Esophagus mucosa (tissue), 1 donor: ENCODE data around the gene MINDY4. TPM values are rescaled to one million over a fixed set of nuclear protein-coding genes. Genes with fewer than 3 reads are reported as not detected.

ENCODE experiments used
- ATAC-seq: fragments of 200-7000 bp; cut with Tn5 transposase; one replicate; pipeline ENCODE4 v1.9.1; 2020
- total RNA-seq: library from RNA; stranded (reverse); gene quantifications from one replicate; pipeline ENCODE4 v1.2.4, GENCODE V29; 2023
- donor health status: DM: yes; HTN: yes; CAD: no.

The MINDY4 gene
- total RNA-seq, 1 donor from 2014 or later: 2.4 TPM

DNA sequence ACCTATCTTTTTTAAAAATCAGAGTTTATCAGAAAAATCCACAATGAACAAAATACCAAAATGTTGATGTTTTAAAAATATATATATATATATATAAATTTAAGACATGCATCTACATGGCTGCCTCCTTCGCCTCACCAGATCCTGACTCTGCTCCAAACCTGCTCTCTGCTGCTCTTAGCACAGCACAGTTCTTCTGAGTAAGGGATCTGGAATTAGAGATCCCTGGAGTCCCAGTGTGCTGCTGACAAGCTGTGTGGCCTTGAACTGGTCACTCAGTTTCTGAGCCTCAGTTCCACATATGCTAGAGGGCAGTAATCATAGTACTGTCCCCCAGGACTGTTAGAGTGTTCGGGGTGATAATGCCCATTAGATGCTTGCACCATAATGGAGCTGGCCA is 87.4 kb downstream of the MINDY4 start:
- ATAC-seq: no peak

DNA sequence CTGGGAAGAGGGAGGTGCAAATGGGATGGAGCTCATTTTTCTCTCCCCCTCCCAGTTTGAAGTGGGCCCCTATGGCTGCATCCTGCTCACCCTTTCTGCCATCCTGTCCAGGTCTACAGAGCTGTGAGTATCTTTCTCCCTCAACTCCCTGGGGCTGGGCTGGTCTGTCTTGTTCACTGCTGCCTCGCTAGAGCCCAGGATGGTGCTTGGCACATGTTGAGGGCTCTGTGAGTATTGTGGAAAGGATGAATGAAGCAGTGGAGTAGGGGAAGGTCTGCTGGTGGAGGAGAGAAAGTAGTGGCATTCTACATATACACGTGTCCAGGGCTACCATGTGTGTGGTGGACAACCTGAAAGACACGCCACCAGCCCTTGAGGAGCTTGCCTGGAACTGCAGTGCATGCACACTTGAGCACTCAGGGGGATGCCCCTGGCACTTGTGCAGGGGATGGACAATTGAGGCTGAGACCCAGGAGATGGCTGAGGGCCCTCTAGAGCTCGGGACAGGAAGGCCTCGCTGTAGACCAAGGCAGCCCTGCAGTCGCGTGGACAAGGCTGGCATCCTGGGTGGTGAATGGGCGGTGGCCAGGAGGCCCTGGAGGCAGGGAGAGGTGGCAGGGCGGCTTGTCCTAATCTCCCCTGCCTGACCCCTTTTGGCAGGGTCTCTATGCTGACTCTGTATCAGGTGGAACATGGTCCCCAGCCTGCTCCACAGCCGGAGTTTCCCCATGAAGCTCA is 88.2 kb downstream of the MINDY4 start:
- ATAC-seq: no peak

- peak; percentile 16 for ATAC-seq
These were observed 88.8 kb downstream of the MINDY4 start for GRCh38 chr7:30859940-30860496.

DNA sequence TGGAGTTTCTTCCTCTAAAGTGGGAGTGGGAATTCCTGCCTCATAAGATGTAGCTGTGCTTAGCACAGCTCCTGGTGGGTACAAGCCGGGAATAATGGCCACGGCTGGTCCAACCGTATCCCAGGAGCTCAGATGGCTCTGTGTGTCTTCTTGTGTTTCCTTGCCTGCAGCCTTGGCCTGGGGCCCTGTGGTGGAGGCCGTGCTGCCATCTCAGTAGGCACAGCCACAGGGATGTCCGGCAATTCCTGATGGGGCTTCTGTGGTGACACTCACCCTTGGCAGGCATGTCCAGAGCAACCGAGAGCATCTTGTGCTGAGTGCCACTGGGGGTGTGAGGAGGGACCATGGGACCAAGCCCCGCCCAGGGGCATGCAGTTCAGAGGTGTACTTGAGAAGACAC is 90.4 kb downstream of the MINDY4 start:
- no peak for ATAC-seq

DNA sequence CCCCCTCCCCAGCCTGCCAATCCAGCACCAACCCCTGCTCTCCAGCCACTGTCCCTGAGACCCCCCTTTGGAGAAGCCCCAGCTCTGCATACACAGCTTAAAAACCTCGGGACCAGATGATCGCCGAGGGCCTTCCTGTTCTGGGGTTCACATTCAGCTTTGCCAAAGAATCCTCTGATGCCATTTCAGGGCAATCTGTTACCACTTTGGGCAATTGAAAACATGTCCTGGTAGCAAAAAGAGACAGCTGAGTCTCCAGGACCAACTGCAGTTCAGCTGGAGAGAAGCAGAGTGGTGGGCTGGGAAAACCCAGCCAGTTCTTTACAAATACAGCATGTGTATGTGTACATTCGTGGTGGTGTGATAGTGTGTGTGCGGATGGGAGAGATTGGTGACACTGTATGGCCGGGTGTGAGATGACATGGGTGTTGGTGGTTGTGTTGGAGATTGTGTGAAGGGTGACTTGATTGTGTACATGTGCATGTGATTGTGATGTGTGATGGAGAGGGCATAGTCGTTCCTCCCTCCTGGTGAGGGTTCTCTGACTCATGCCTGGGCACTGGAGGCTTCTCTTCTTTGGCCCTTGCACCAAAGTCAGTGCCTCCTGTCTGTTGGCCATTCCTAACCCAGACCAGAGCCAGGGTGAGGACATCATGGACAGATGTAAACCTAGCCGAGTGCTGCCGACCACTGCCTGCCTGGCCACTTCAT is 91.9 kb downstream of the MINDY4 start:
- no peak for ATAC-seq

- ATAC-seq: no peak
These were observed 92.5 kb downstream of the MINDY4 start for GRCh38 chr7:30863706-30864035.

GRCh38 chr7:30864101-30864500 is 92.9 kb downstream of the MINDY4 start:
- no peak for ATAC-seq

GRCh38 chr7:30865076-30865475 is 93.9 kb downstream of the MINDY4 start:
- no peak for ATAC-seq

GRCh38 chr7:30865821-30866220 is 94.6 kb downstream of the MINDY4 start:
- no peak for ATAC-seq

GRCh38 chr7:30866939-30867338 is 95.7 kb downstream of the MINDY4 start:
- no peak for ATAC-seq

DNA sequence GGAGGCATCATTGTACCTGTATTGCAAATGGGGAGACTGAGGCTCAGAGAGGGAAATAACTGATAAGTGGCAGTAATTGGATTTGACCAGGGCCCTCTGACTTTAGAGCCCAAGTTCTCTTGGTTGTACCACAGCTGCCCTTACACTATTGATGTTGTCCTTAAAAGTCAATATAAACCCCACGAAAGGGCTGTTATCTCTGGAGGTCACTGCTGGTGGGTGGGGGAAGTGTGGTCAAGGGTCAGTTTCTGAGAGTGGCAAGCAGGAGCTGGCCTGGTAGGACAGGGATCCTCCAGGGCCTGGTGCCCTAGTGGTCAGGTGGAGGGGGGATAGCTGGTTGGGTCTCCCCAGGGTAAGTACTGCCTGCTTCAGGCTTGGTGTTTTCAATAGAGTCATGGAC is 96.3 kb downstream of the MINDY4 start:
- ATAC-seq: no peak

- no peak for ATAC-seq
These were observed 98.8 kb downstream of the MINDY4 start for GRCh38 chr7:30869794-30870611.

DNA sequence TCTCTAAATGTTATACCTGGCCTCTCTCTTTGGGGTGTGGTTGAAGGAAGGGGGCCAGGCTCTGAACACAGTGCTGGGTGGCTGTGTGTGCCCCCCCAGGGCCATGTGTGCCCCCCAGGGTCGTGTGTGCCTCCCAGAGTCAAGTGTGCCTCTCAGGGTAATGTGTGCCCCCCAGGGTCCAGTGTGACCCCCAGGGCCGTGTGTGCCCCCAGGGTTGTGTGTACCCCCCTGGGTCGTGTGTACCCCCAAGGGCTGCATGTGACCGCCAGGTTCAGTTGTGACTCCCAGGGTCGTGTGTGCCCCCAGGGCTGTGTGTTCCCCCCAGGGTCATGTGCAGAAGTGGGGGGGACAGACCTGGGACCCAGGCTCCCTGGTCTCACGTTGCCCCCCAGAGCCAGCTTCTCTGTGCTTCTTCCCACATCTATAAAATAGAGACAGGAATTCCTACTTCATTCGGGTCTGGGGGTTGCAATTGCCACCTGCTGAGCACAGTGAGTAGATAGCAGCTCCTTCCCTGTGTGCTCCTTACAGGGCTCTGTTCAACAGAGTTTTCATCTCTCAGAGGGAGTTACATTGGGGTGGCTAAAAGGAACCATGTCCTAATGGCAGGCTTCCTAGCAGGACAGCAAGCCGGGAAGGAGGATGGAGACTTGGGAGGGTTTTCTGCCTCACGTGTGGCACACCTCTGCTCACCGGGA is 99.8 kb downstream of the MINDY4 start:
- ATAC-seq: peak; percentile 13

DNA sequence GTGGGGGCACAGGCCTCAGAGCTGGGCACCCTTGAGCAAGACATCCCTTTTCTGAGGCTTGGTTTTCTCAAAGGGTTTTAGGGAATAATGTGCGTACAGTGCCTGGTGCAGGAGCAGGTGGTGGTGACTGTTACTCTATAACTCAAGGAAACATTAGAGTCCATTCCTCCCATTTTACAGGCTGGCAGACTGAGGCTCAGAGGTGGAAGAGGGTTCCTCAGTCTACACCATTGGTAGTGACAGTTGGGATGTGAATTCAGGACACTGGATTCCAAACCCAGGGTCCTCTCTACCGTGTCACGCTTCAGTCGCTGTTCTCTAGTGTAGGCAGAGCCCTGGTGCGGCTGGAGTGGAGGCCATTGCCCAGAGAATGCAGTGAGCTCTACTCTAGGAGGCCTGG is 100.4 kb downstream of the MINDY4 start:
- no peak for ATAC-seq

- ATAC-seq: no peak
These were observed 102.0 kb downstream of the MINDY4 start for GRCh38 chr7:30873207-30873606.

- ATAC-seq: no peak
These were observed 102.4 kb downstream of the MINDY4 start for GRCh38 chr7:30873656-30874055.

DNA sequence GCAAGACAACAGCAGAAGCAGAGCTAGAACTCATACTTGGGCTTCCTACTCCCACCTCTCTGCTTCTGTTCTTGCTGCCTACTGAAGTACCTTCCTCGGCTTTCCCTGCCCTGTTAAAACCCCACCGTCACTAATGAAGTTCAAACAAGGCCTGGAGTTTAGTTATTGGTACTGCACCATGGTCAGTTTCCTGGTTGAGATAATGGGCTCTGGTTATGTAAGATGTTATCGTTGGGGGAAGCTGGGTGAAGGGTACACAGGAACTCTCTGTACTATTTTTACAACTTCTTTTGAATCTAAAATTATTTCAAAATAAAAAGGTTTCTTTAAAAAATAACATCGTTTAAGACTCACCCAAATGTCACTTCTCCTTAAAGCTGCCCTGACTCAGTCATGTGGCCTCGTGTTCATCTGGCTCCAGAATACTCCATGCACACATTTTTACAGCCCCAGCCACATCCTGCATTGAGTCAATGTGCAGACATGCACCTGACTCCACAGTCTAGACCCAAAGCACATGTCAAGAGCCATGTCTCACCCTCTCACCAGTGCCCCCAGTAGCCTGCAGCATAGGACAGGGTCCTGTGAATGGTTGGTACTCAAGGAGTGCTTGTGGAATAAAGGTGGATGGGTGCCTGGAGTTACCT is 103.6 kb downstream of the MINDY4 start:
- no peak for ATAC-seq

- no peak for ATAC-seq
These were observed 106.0 kb downstream of the MINDY4 start for GRCh38 chr7:30877015-30877769.

DNA sequence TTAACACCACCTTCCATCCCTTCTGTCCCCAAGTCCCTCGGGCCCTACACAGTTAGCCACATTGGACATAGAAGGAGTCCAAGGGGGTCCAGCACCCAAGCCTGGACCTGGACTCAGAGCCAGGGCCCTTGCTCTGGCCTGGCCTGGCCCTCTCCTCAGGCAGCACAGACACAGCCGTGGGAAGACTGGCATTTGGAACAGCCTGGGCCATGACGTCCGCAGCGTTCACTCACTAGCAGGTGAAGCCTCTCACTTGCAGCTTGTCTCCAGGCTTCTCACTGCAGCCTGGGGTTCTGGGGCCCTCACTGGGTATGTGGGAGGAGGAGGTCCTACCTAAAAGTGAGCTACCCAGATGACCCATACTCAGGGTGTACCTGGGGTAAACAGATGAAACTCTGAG is 106.8 kb downstream of the MINDY4 start:
- ATAC-seq: no peak

- ATAC-seq: no peak
These were observed 108.2 kb downstream of the MINDY4 start for GRCh38 chr7:30879139-30880124.
